NOMO-1 treated with dmso at 0.1 percent for 144 hours (cell line): ENCODE data around the gene DSN1.
A peak's percentile ranks its signal among the peaks of the same experiment; 100 is the strongest.
"Not testable (repeated sequence)": the region's sequence is repeated elsewhere in the genome, so short reads cannot be mapped to it uniquely, and the experiment has no call there.

ENCODE experiments used
- DNase-seq: peaks from one replicate; lab custom pipeline; 2025; ENCODE audit not compliant: unreplicated experiment; lab: John Stamatoyannopoulos, UW

The DSN1 gene

GRCh38 chr20:36773597-36774390 lies at the start of gene DSN1:
Gene DSN1 (minus strand): TSS chr20:36773763. CDS start chr20:36771458, 2,305 bp downstream.
- peak; percentile 95 for DNase-seq

GRCh38 chr20:36823121-36823520 lies 49.6 kb upstream of the DSN1 start:
- no peak for DNase-seq

GRCh38 chr20:36821964-36822437 lies 48.4 kb upstream of the DSN1 start:
- DNase-seq, result no peak

- DNase-seq, result no peak
Observed at GRCh38 chr20:36820928-36821327, 47.4 kb upstream of the DSN1 start.

GRCh38 chr20:36820073-36820472 lies 46.5 kb upstream of the DSN1 start:
- DNase-seq, result no peak

- DNase-seq, result no peak
Observed at GRCh38 chr20:36819659-36820058, 46.1 kb upstream of the DSN1 start.

- no peak for DNase-seq
Observed at GRCh38 chr20:36818861-36819260, 45.3 kb upstream of the DSN1 start.

GRCh38 chr20:36818185-36818584 lies 44.6 kb upstream of the DSN1 start:
- no peak for DNase-seq

- DNase-seq, result no peak
Observed at GRCh38 chr20:36817496-36817895, 43.9 kb upstream of the DSN1 start.

- DNase-seq, result no peak
Observed at GRCh38 chr20:36815454-36816091, 42.0 kb upstream of the DSN1 start.

GRCh38 chr20:36812594-36813463 lies 39.3 kb upstream of the DSN1 start:
- no peak for DNase-seq

- peak; percentile 72 for DNase-seq
Observed at GRCh38 chr20:36808317-36809257, 35.0 kb upstream of the DSN1 start.

- DNase-seq, result no peak
Observed at GRCh38 chr20:36806049-36806448, 32.5 kb upstream of the DSN1 start.

- DNase-seq, result no peak
Observed at GRCh38 chr20:36805396-36805795, 31.8 kb upstream of the DSN1 start.

- no peak for DNase-seq
Observed at GRCh38 chr20:36804425-36804824, 30.9 kb upstream of the DSN1 start.

GRCh38 chr20:36802326-36803222 lies 29.0 kb upstream of the DSN1 start:
- DNase-seq, result no peak

- no peak for DNase-seq
Observed at GRCh38 chr20:36800410-36800809, 26.8 kb upstream of the DSN1 start.

- DNase-seq, result not testable (repeated sequence)
Observed at GRCh38 chr20:36799313-36799712, 25.8 kb upstream of the DSN1 start.

GRCh38 chr20:36796875-36797274 lies 23.3 kb upstream of the DSN1 start:
- DNase-seq, result no peak
